B cell (primary cell): ENCODE results near the gene GPR37L1. TPM values are rescaled to one million over a fixed set of nuclear protein-coding genes. Genes with fewer than 3 reads are reported as not detected.
"Not testable (repeated sequence)": the region's sequence is repeated elsewhere in the genome, so short reads cannot be mapped to it uniquely, and the experiment has no call there.

Experiments
- ATAC-seq: fragments of 200-7000 bp; cut with Tn5 transposase; one replicate; pipeline ENCODE4 v1.10.0; 2021; ENCODE audit warnings: low read depth, mild to moderate bottlenecking, moderate number of reproducible peaks, moderate library complexity
- CTCF ChIA-PET: fragments of 350-600 bp; sonication (Branson Sonifier 250); formaldehyde crosslinking; loops from one replicate; lab custom pipeline; 2021; ENCODE audit warnings: antibody characterized with exemption, inconsistent platforms; lab: Charles Lee
- POLR2A ChIA-PET: fragments of 350-600 bp; sonication (Branson Sonifier 250); formaldehyde crosslinking; loops from one replicate; lab custom pipeline; 2021; ENCODE audit warnings: antibody characterized with exemption; lab: Charles Lee
- DNase-seq: peaks from one replicate; pipeline ENCODE4 v3.0.0; 2013
- H2AFZ ChIP-seq: 2 replicates; pipeline ENCODE4 v1.6.1; 2012; ENCODE audit warnings: mild to moderate bottlenecking, low read depth, low read length; ENCODE audit not compliant: insufficient read depth, poor library complexity, severe bottlenecking
- H3K27ac ChIP-seq, 2 donors: 1 replicate in 1 of 2; 2 replicates in 1 of 2; pipeline ENCODE4 v1.5.1; 2012 to 2013; ENCODE audit warnings: low read length in 2 of 2, mild to moderate bottlenecking in 2 of 2, moderate library complexity in 1 of 2
- H3K27me3 ChIP-seq, 4 experiments: fragments of 200-600 bp in 1 of 4; sonication (generic) in 1 of 4; replicated peaks in 1 of 4; 1 replicate in 2 of 4; 2 replicates in 2 of 4; pipeline versions ENCODE4 v1.6.1 to v1.7.0; 2013 to 2016; ENCODE audit warnings: low read length in 3 of 4, mild to moderate bottlenecking in 2 of 4, mixed read lengths in 1 of 4, moderate library complexity in 1 of 4; ENCODE audit not compliant: insufficient read depth in 4 of 4, control insufficient read depth in 3 of 4; ENCODE audit errors: control extremely low read depth in 1 of 4
- H3K36me3 ChIP-seq, 2 experiments: replicated peaks in 1 of 2; 1 replicate in 1 of 2; 2 replicates in 1 of 2; pipeline versions ENCODE4 v1.6.1 to v1.7.1; 2013; ENCODE audit warnings: low read length in 1 of 2; ENCODE audit not compliant: insufficient read depth in 2 of 2, control insufficient read depth in 1 of 2; ENCODE audit errors: control extremely low read depth in 1 of 2, extremely low read depth in 1 of 2
- H3K4me1 ChIP-seq, 2 donors: fragments of 200-600 bp in 1 of 2; sonication (generic) in 1 of 2; 1 replicate in 1 of 2; 2 replicates in 1 of 2; pipeline versions ENCODE4 v1.5.1 to v1.6.1; 2013 to 2017; ENCODE audit warnings: low read length in 2 of 2; ENCODE audit not compliant: control insufficient read depth in 2 of 2, insufficient read depth in 2 of 2
- H3K4me2 ChIP-seq: replicated peaks from 2 replicates; pipeline ENCODE3; 2012; ENCODE audit warnings: mild to moderate bottlenecking, low read depth, low read length; ENCODE audit not compliant: poor library complexity, severe bottlenecking
- H3K4me3 ChIP-seq, 5 experiments: fragments of 200-600 bp in 1 of 5; sonication (generic) in 1 of 5; 1 replicate in 3 of 5; 2 replicates in 2 of 5; pipeline versions ENCODE4 v1.5.1 to v1.7.0; 2011 to 2016; ENCODE audit warnings: low read length in 4 of 5, mild to moderate bottlenecking in 4 of 5, low read depth in 2 of 5, control low read depth in 1 of 5, moderate library complexity in 1 of 5; ENCODE audit not compliant: insufficient read depth in 1 of 5; ENCODE audit errors: control extremely low read depth in 1 of 5, extremely low read depth in 1 of 5
- H3K79me2 ChIP-seq: fragments of 200-600 bp; sonication (generic); one replicate; pipeline ENCODE4 v1.6.0; 2016; ENCODE audit warnings: low read length; ENCODE audit not compliant: control insufficient read depth, insufficient read depth
- H3K9ac ChIP-seq: fragments of 200-600 bp; sonication (generic); 2 replicates; pipeline ENCODE4 v1.6.1; 2017; ENCODE audit warnings: mild to moderate bottlenecking, low read length, moderate library complexity
- H3K9me3 ChIP-seq, 3 donors: one replicate each; pipeline versions ENCODE4 v1.6.1 to v1.7.1; 2013; ENCODE audit warnings: low read length in 2 of 3; ENCODE audit not compliant: control insufficient read depth in 2 of 3, insufficient read depth in 1 of 3; ENCODE audit errors: control extremely low read depth in 1 of 3
- H4K20me1 ChIP-seq: 2 replicates; pipeline ENCODE4 v1.6.0; 2012; ENCODE audit warnings: mild to moderate bottlenecking, low read length; ENCODE audit not compliant: insufficient read depth, control insufficient read depth, poor library complexity, severe bottlenecking
- H3K27ac Mint-ChIP-seq: one replicate; pipeline ENCODE4 v1.8.0; 2021; ENCODE audit warnings: mixed read lengths
- H3K27me3 Mint-ChIP-seq: one replicate; pipeline ENCODE4 v1.8.0; 2021; ENCODE audit warnings: mixed read lengths
- H3K4me1 Mint-ChIP-seq: one replicate; pipeline ENCODE4 v1.8.0; 2021; ENCODE audit warnings: mixed read lengths
- H3K4me3 Mint-ChIP-seq: one replicate; pipeline ENCODE4 v1.8.0; 2021; ENCODE audit warnings: mixed read lengths
- H3K9me3 Mint-ChIP-seq: one replicate; pipeline ENCODE4 v1.8.0; 2022; ENCODE audit warnings: mixed read lengths; ENCODE audit not compliant: insufficient read depth
- CTCF ChIP-seq: fragments of 200-600 bp; IDR thresholded peaks from one replicate; pipeline ENCODE4 v1.8.0; 2022; ENCODE audit warnings: antibody characterized with exemption, mild to moderate bottlenecking
- EZH2 ChIP-seq: IDR thresholded peaks from 2 replicates; pipeline ENCODE4 v1.6.1; 2012; ENCODE audit warnings: borderline replicate concordance, low read depth, mild to moderate bottlenecking, moderate library complexity, low read length; ENCODE audit not compliant: insufficient read depth, poor library complexity, severe bottlenecking
- WGBS: methylation state at CpG from one replicate; pipeline ENCODE4 v1.1.5; 2013; ENCODE audit warnings: missing lambda C conversion rate; ENCODE audit not compliant: insufficient coverage; 5-methylcytosine and 5-hydroxymethylcytosine counted together
- intact Hi-C: fragments of 100-400 bp; cut with micrococcal nuclease; formaldehyde crosslinking; loops from one replicate; pipeline ENCODE4 v1.10.0; 2022
- polyA plus RNA-seq: library from polyadenylated mRNA; depleted of rRNA; stranded (reverse); fragments of >200 nt; gene quantifications from 2 replicates; pipeline ENCODE4 v1.2.3, GENCODE V29; 2012
- total RNA-seq, 2 donors: library from RNA; stranded (reverse); fragments of 120-200 nt in 1 of 2; gene quantifications; 1 replicate in 1 of 2; 2 replicates in 1 of 2; pipeline versions ENCODE4 v1.2.3 to v1.2.4, GENCODE V29; 2013 to 2022

Gene GPR37L1
- total and polyA plus RNA-seq, 2 donors (not counting 1 experiment from before 2014, with no cell fraction given): not detected

- Histone ChIP-seq H3K27ac (no peak overlapping the region), H4K20me1 (peaks cover 66% of the 10 kb centered on the region), H3K9ac (no peak overlapping the region), H3K27me3 (no peaks in the 10 kb centered on the region), H3K4me2 (no peak overlapping the region), H3K4me1 (peaks cover 19 to 26% of the 10 kb centered on the region in 2 donors), H3K36me3 (peaks cover 4 to 21% of the 10 kb centered on the region in 2 experiments), H3K79me2 (peaks cover 71% of the 10 kb centered on the region), H3K9me3 (no peaks in the 10 kb centered on the region), H2AFZ (no peak overlapping the region), H3K4me3 (no peak overlapping the region)
- no peaks in the 10 kb centered on the region for H3K9me3 Mint-ChIP-seq
- H3K4me1 Mint-ChIP-seq: peaks cover 41% of the 10 kb centered on the region
- intact Hi-C loops: loop anchor here (10.0 kb wide), 1 partner anchor 986 kb away; the partner anchor contains the start of gene TMEM9
- 100% methylated on average over 2 of the region's 4 CpGs for WGBS
- TF ChIP-seq EZH2: no peak
- no peak for TF ChIP-seq CTCF
- DNase-seq (no peak), ATAC-seq (no peak)
- H3K27me3 Mint-ChIP-seq: no peaks in the 10 kb centered on the region
- no peak overlapping the region for H3K27ac Mint-ChIP-seq
- H3K4me3 Mint-ChIP-seq: no peak overlapping the region
- ChIA-PET CTCF (interaction anchor here (0.7 kb wide), 1 partner anchor 15 kb away, joined by 3 read pairs; no protein-coding TSS in a partner anchor), POLR2A (no interaction called here)
Observed at GRCh38 chr1:202140833-202141232, 18.1 kb downstream of the GPR37L1 start.

GRCh38 chr1:202141468-202141867 is 18.8 kb downstream of the GPR37L1 start:
- no CpG with 5 or more reads among the region's 3 CpGs for WGBS
- intact Hi-C loops: loop anchor here (10.0 kb wide), 1 partner anchor 987 kb away; the partner anchor contains the start of gene TMEM9
- H3K27me3 ChIP-seq, H3K27me3 Mint-ChIP-seq, H3K9me3 Mint-ChIP-seq, POLR2A ChIA-PET, H3K4me2 ChIP-seq, H3K27ac Mint-ChIP-seq, H3K9me3 ChIP-seq, ATAC-seq, DNase-seq, H3K9ac ChIP-seq, H3K4me3 ChIP-seq, H3K27ac ChIP-seq, H2AFZ ChIP-seq: not testable (repeated sequence)
- H3K79me2 ChIP-seq: peaks cover 71% of the 10 kb centered on the region
- peaks cover 25 to 32% of the 10 kb centered on the region in 2 donors for H3K4me1 ChIP-seq
- Mint-ChIP-seq H3K4me1 (peaks cover 46% of the 10 kb centered on the region), H3K4me3 (peak overlapping the region; percentile 58)
- peaks cover 4 to 20% of the 10 kb centered on the region in 2 experiments for H3K36me3 ChIP-seq
- CTCF ChIA-PET: interaction anchor here (0.7 to 2.9 kb wide), 2 partner anchors 14 to 21 kb away, joined by 3 to 10 read pairs; no protein-coding TSS in a partner anchor
- peaks cover 64% of the 10 kb centered on the region for H4K20me1 ChIP-seq
